HG03442 (cell line): ENCODE results near the gene POLR3A.

ENCODE experiments used
- ATAC-seq: cut with Tn5 transposase; IDR thresholded peaks from one replicate; pipeline ENCODE4 v1.9.1; 2021; ENCODE audit warnings: mild to moderate bottlenecking, moderate library complexity; ENCODE audit not compliant: unreplicated experiment

POLR3A gene

DNA sequence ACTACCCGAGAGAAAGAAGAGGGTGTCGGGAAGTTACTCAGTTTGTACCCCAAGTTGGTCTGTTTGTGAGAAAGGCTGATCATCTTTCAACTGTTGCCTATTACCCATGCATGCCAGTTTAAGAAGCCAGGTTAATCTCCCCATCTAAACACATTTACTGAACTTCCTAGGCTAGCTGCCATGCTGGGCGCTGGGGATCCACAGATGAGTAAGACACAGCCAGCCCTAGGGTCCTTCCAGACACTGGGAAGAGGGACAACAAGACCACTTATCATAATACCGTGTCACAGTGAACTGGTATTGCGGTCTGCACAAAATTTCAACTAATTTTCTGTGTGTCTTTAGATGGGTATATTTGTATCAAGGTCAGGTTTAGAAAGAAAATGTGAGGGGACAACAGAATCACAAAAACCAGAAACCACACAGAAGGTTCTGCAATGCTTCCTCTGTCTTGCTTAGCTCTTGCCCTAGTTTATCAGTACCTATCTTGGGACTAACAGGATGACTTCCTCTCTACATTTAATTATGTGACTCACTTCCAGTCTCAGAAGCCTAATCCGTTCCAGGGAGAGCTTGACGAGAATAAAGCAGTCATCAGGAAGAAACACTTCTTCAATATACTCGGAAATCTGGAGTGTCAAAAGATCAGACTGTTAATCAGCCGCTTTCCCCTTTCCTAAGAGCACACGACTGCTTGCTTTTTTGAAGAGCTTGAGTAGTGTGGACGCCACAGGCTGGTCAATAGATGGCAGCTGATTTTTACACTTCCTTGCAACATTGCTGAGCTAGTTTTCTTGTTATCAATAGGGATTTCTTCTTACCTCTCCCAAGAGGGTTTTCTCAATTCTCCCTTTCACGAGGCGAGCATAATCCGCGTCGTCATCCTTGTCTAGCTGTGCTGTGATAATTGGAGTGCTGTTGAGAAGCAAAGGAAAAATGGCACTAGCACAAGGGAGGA lies 45.7 kb downstream of the POLR3A start:
- no peak for ATAC-seq

DNA sequence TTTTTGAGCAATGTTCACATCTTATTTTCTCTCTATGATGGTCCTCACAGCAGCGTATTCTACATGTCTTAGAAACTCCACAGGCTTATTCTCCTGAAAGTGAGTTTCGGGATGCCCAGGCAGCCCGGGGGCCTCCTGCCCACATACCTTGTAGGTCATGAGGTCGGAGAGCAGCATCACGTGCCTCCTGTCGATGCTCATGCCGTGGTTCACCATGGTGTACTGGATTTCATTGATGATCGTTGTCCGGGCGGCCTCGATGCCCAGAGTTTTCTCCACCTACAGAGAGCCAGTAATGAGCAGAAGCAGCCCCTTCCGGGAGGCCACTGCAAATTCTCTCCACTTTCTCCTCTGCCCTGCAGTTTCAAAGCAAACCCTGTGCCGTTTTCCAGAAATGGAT lies 48.0 kb downstream of the POLR3A start:
- no peak for ATAC-seq

DNA sequence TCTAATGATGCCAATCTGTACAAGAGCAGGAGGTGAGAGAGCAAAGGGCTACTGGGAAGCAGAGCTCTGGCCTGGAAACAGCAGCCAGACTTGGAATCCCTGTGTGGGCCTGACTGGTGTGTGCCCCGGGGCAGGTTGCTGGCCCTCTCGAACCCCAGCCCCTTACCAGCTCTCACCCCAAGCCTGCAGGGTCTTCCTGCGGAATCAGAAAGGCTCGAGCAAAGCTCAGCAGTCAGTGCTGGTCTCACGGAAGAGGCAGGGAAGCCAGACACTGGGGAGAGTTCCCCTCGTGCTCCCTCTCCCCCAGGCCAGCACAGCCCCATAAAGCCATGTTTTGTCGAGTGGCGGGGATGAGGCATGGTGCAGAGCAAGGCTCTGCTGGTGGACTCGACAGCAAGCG lies 50.1 kb downstream of the POLR3A start:
- no peak for ATAC-seq

DNA sequence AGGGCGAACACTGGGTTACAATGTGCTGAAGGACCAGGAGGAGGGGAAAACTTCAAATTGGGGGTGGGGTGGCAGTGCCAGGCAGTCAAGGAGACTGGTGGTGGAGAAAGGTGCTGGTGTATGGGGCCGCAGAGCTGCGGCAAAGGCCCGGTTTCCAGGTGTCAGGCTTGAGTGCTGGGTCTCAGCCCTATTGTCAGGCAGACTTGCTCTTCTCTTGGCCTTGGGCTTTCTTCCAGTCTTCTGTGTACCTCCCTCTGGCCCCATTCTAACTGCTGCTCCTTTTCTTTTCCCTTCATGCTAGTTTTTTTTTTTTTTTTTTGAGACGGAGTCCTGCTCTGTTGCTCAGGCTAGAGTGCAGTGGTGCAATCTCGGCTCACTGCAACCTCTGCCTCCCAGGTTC lies 51.0 kb downstream of the POLR3A start:
- ATAC-seq, result no peak

- ATAC-seq, result no peak
Observed at GRCh38 chr10:77977934-77978333, 51.4 kb downstream of the POLR3A start.

DNA sequence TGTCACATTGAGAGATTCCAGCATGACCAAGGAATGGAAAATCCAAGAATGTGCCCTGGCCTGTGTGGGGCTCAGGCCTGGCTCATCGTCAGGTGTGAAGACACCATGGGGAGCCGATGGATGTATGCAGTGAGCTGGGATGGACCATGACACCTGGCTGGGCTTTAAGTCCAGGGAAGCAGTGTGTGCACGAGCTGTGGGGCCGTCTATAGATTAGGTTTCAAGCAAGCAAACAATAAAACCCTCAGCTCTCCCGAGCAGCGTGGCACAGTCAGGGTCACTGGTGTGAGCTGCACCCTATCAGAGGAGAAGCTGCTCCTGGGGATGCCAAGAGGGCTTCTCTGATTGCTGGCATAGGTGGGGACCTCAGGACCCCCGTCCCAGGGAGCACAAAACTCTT lies 52.3 kb downstream of the POLR3A start:
- no peak for ATAC-seq

DNA sequence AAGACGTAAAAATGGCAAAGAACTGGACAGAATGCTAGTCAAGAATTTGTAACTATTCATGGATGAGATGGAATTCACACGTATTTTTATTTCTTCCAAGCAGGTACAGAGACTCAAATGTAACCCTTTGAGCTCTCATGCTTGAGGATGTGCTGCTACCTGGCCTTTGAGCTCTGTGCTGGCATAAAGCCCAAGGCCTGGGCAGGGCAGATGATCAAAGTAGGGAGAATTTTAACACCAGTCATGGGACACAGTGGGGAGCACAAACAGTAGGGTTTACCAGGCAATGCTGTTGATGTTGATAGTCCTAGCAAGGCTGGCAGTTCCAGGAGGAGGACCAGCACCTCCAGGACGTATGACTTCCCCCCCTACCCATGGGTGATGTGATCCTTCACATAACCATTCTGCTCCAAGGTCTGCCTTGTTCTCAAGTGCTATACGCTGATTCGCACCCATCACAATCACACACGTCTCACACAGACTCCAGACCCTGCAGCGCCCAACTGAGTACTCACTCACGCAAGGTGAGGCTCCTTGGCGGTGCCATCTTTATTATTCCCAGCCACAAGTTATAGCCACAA lies 54.1 kb downstream of the POLR3A start:
- ATAC-seq, result no peak

DNA sequence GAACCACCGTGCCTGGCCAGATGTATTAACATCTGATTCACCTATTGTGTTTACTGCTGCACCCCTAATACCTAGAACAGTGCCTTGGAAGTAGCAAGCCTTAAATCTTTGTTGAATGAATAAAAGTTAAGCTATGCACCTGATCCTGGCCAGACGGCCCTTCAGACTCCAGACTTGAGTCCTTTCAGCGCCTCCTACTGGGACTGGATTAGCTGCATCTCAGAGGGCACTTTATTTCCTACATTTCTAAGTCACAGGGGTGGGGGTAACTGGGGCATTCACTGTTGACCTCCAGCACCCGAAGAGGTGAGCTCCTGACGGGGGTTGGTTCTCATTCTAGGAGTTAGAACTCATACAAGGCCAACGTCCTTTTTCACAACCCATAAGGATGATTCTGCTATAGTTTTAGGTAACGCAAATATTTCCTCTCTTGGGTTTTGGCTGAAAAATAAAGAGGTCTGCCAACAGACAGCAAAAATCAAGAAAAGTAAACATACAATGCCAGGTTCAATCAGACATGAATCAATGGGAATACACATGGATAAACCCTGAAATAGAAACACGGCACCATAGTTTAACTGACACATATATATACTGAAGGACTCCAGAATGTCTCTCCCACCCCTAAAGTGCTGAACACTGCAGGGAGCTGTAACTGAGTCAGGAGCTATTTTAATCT lies 54.8 kb downstream of the POLR3A start:
- no peak for ATAC-seq

DNA sequence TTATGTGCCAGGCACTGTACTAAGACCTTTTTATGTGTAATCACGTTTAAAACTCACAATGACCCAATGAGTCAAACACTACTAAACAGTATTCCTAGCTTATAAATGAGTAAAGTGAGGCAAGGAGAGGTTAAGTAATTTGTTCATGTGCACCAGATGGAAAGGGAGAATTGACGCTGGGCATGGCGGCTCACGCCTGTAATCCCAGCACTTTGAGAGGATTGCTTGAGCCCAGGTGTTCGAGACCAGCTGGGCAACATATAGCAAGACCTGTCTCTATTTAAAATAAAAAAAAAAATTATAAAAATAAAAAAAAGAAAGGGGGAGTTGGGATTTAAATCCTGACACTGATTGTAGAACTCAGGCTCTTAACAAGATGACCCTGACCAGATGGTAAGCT lies 56.0 kb downstream of the POLR3A start:
- no peak for ATAC-seq

GRCh38 chr10:77972148-77972547 lies 57.2 kb downstream of the POLR3A start:
- no peak for ATAC-seq

DNA sequence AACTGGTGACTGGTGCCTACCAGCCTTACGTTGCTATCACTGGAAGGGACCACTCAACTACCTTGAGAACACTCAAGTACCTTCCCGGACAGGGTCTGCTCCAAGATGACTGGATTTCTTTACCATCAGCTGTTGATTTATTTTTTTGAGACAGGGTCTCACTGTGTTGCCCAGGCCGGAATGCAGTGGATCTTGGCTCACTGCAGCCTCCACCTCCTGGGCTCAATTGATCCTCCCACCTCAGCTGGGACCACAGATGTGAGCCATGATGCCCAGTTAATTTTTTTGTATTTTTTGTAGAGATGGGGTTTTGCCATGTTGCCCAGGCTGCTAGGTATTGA lies 57.5 kb downstream of the POLR3A start:
- ATAC-seq, result no peak

DNA sequence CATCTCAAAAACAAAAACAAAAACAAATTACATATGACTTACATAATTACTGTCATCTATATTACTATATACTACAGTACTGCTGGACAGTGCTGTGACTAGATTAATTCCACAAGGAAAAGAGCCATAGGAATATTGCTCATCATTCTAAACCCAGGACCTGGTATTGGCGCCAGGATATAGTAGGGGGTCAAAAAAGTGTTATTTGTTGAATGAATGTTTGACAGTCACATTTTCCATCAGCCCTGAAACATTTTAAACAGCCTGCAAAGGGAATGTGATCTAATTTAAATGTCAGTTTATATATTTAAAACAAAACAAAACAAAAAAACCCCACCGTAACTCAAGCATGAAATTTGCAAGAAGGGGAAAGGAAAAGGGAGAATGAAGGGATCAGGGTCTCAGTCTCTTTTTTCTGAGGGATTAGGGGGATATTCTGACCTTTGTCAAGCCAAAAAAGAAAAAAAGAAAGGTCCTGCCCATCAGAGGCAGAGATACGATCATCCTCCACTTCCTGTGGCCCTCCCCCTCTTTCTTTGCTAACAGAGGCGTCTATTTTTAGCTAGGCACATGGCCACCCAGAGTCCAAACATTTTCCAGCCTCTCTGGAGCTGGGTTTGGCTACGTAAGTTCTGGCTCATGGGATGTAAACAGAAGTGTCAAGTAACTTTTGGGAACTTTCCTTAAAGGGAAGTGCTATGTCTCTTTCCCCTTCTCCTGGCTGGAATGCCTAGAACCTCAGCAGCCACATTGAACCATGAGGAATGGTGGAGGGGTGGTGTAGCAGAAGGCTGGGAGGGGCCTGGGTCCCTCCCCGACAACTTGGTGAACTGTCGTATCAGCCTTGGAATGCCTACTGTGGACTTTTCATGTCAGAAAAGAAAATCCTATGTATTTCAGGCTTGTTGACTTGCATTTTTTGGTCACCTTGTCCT lies 58.2 kb downstream of the POLR3A start:
- no peak for ATAC-seq

- ATAC-seq, result no peak
Observed at GRCh38 chr10:77969114-77969513, 60.2 kb downstream of the POLR3A start.

- ATAC-seq, result no peak
Observed at GRCh38 chr10:77967611-77968022, 61.7 kb downstream of the POLR3A start.

- ATAC-seq, result no peak
Observed at GRCh38 chr10:77965294-77965693, 64.0 kb downstream of the POLR3A start.

GRCh38 chr10:77964811-77965210 lies 64.5 kb downstream of the POLR3A start:
- ATAC-seq, result no peak

DNA sequence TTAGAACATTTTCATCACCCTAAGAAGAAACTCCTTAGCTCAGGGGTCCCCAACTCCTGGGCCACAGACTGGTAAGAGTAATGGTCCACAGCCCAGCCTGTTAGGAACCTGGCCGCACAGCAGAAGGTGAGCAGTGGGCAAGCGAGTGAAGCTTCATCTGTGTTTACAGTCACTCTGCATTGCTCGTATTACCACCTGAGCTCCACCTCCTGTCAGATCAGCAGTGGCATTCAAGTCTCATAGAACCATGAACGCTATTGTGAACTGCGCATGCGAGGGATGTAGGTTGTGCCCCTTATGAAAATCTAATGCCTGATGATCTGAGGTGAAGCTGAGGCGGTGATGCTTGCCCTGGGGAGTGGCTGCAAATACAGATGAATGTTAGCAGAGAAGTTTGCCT lies 65.4 kb downstream of the POLR3A start:
- ATAC-seq, result no peak

- ATAC-seq, result no peak
Observed at GRCh38 chr10:77962350-77963146, 66.8 kb downstream of the POLR3A start.

- no peak for ATAC-seq
Observed at GRCh38 chr10:77961668-77962067, 67.6 kb downstream of the POLR3A start.

- no peak for ATAC-seq
Observed at GRCh38 chr10:77960829-77961329, 68.4 kb downstream of the POLR3A start.
